Ascending aorta (tissue), 2 donors: ENCODE results near the gene YKT6. TPM values are rescaled to one million over a fixed set of nuclear protein-coding genes. Genes with fewer than 3 reads are reported as not detected.

Experiments used
- DNase-seq, 2 donors: peaks; one replicate each; pipeline ENCODE4 v3.0.0-alpha.2; 2019; ENCODE audit warnings: low spot score in 2 of 2
- H3K27ac ChIP-seq, 2 donors: fragments of 200-600 bp; sonication (generic); one replicate each; pipeline ENCODE4 v1.5.1; 2016 to 2017; ENCODE audit warnings: mild to moderate bottlenecking in 1 of 2
- H3K27me3 ChIP-seq: fragments of 200-600 bp; sonication (generic); one replicate; pipeline ENCODE4 v1.5.1; 2017
- H3K36me3 ChIP-seq, 2 donors: fragments of 200-600 bp; sonication (generic); one replicate each; pipeline ENCODE4 v1.5.1; 2016
- H3K4me1 ChIP-seq, 2 donors: fragments of 200-600 bp; sonication (generic); one replicate each; pipeline ENCODE4 v1.5.1; 2016 to 2017; ENCODE audit warnings: mild to moderate bottlenecking in 1 of 2
- H3K4me3 ChIP-seq, 2 donors: fragments of 200-600 bp; sonication (generic); one replicate each; pipeline ENCODE4 v1.5.1; 2016 to 2017; ENCODE audit warnings: mild to moderate bottlenecking in 1 of 2
- H3K9me3 ChIP-seq, 2 donors: fragments of 200-600 bp; sonication (generic); one replicate each; pipeline ENCODE4 v1.5.1; 2016
- intact Hi-C: fragments of 100-400 bp; cut with DNase I; formaldehyde crosslinking; loops from one replicate; pipeline ENCODE4 v1.15.1; 2023
- total RNA-seq: library from RNA; depleted of rRNA; stranded (reverse); fragments of >200 nt; gene quantifications from one replicate; pipeline ENCODE4 v1.1.0, GENCODE V29; 2016
- TF ChIP-seq, protein P1 (sequence below), 3 experiments: fragments of 200-600 bp in 2 of 3; fragments of 450-650 bp in 1 of 3; sonication (generic) in 2 of 3; IDR thresholded peaks; one replicate each; pipeline ENCODE4 v1.5.1; 2016 to 2019; ENCODE audit warnings: antibody characterized with exemption in 3 of 3, mild to moderate bottlenecking in 1 of 3, moderate library complexity in 1 of 3

Gene YKT6
- total RNA-seq, 1 donor from 2014 or later = 40.1 TPM

DNA sequence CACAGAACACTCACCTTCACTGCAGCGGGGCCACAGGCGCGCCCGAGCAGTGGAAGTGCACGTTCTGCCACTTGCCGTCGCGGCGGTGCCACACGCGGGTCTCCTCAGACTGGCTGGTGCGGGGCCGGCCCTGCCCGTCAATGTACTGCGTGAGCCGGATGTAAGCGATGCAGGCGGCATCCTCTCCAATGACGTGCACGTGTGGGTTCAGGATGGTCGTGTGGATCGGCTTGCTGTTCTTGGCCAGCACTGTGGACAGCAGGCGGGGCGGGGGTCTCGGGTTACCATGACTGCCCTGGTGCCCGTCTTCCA lies 19.2 kb downstream of the YKT6 start:
- no peaks in the 10 kb centered on the region for H3K4me1 ChIP-seq
- no peak for DNase-seq

DNA sequence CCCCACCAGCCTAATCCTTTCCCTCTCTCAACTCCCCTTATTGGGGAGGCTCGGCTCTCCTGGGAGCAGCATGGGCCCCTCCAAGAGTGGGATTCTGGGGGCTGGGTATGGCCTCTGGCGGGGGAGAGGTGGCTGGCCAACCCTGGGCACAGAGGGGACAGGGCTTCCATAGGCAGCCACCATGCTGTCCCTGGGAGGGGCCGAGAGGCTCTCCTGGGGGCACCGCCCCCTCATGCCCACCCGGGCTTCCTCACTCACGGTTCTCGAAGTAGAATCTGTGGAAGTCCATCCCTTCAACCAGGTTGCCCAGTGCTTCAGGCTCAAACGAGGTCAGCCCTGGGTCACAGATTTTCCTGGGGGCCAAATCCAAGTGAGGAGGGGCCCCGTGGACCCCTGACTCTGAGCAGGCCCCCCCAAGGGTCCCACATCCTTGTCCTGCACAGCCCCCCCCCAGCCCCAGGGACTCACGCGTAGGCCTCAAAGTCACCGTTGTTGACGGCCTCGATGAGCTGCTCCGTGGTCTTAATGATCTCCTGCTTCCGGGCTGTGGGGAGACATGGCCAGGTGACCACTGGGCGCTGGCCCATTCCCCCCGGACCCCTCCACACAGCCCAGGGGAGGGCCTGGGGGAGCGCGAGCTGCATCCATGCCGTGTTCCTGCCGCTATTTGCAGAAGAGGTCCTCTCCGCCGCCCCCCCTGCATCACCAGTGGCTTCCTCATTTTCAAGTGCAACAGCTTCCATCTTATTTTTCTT lies 19.8 kb downstream of the YKT6 start:
- Histone ChIP-seq H3K4me1 (no peaks in the 10 kb centered on the region), H3K36me3 (no peaks in the 10 kb centered on the region), H3K4me3 (no peak overlapping the region), H3K27me3 (no peaks in the 10 kb centered on the region), H3K9me3 (no peaks in the 10 kb centered on the region), H3K27ac (no peak overlapping the region)
- DNase-seq = no peak
- intact Hi-C loops = no loop called here
- TF ChIP-seq, protein P1, sequence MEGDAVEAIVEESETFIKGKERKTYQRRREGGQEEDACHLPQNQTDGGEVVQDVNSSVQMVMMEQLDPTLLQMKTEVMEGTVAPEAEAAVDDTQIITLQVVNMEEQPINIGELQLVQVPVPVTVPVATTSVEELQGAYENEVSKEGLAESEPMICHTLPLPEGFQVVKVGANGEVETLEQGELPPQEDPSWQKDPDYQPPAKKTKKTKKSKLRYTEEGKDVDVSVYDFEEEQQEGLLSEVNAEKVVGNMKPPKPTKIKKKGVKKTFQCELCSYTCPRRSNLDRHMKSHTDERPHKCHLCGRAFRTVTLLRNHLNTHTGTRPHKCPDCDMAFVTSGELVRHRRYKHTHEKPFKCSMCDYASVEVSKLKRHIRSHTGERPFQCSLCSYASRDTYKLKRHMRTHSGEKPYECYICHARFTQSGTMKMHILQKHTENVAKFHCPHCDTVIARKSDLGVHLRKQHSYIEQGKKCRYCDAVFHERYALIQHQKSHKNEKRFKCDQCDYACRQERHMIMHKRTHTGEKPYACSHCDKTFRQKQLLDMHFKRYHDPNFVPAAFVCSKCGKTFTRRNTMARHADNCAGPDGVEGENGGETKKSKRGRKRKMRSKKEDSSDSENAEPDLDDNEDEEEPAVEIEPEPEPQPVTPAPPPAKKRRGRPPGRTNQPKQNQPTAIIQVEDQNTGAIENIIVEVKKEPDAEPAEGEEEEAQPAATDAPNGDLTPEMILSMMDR (IDR thresholded peaks at IDR 0.05) = no peak

More for the DNA sequence above, 19.2 kb downstream of the YKT6 start:
- intact Hi-C loops = no loop called here
- H3K27me3 ChIP-seq = no peaks in the 10 kb centered on the region
- no peaks in the 10 kb centered on the region for H3K9me3 ChIP-seq
- H3K4me3 ChIP-seq = no peak overlapping the region
- no peak overlapping the region for H3K27ac ChIP-seq
- TF ChIP-seq, protein P1 (IDR thresholded peaks at IDR 0.05) = no peak
- H3K36me3 ChIP-seq = no peaks in the 10 kb centered on the region

DNA sequence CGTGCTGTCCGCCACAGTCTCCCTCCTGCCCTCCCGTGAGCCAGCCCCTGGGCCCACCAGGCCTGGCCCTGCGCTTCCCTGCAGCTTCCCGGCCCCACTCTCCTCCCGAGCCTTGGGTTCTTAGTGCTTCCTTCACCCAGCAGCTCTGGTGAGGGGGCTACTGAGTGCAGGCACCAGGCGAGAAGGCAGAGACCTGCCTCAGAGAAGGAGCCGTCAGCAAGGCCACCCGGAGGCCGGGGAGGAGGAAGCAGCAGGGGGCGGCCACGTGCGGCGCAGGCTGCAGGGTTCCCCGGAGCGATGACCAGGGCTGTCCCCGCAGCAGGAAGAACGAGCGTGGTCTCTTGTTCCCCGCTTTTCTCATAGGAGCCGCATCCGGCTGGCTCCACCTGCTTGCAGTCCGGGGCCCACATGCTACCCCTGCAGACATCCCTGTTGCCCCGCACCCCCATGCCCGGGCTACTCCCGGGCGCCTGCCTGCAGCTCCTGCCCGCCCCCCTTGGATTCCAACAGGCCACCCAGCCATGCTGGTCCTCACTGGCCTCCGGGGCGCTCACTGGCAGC lies 20.5 kb downstream of the YKT6 start:
- no peak for DNase-seq
- no peaks in the 10 kb centered on the region for H3K27me3 ChIP-seq
- H3K9me3 ChIP-seq = no peaks in the 10 kb centered on the region
- TF ChIP-seq, protein P1 (IDR thresholded peaks at IDR 0.05) = no peak
- no peaks in the 10 kb centered on the region for H3K36me3 ChIP-seq
- no peak overlapping the region for H3K27ac ChIP-seq
- intact Hi-C loops = no loop called here
- no peaks in the 10 kb centered on the region for H3K4me1 ChIP-seq
- no peak overlapping the region for H3K4me3 ChIP-seq

DNA sequence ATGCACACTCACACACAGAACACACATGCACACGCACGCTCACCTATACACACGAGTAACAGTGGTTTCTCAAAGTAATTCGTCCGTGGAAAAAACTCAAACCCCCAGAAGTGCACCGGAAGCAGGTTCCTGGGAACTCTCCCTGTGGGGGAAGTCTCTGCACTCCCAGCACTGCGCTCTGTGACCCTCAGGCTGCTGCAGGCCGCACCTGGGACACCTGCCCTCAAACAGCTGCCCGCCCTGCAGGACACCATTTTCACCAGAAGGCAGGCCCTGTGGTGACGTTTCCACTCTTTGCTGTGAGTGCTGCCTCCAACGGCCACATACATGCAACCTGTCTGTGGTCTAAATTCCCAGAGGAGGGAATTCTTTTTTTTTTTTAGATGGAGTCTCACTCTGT lies 21.3 kb downstream of the YKT6 start:
- Histone ChIP-seq H3K4me1 (no peaks in the 10 kb centered on the region), H3K27me3 (no peaks in the 10 kb centered on the region), H3K9me3 (no peaks in the 10 kb centered on the region), H3K4me3 (no peak overlapping the region), H3K36me3 (no peaks in the 10 kb centered on the region), H3K27ac (no peak overlapping the region)
- intact Hi-C loops = no loop called here
- DNase-seq = no peak
- TF ChIP-seq, protein P1 (IDR thresholded peaks at IDR 0.05) = no peak

DNA sequence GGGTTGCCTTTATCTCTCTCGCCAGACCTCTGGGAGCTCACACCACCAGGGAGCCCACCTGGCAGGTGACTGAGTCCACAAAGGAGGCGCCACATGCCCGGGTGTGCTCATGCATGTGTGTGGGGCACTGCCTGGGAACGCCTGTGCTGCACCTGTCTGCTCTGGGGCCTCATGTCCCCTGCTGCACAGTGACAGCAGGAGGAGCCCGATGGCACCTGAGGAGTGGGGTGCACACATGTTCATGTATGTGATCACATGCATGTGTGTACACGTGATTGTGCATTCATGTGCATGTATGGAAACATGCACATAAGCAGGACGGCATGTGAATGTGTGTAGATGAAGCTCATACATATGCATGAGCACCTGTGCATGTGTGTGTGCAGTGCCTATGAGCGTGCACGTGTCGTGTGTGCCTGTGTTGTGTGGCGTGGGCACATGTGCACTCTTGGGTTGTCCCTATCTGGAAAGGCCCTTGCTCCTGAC lies 22.0 kb downstream of the YKT6 start:
- TF ChIP-seq, protein P1 (IDR thresholded peaks at IDR 0.05) = no peak
- DNase-seq = no peak
- Histone ChIP-seq H3K27me3 (no peaks in the 10 kb centered on the region), H3K36me3 (no peaks in the 10 kb centered on the region), H3K4me3 (no peak overlapping the region), H3K9me3 (no peaks in the 10 kb centered on the region), H3K4me1 (no peaks in the 10 kb centered on the region), H3K27ac (no peak overlapping the region)
- intact Hi-C loops = no loop called here
